ENCODE measurements around the gene TMEM233. TPM values are rescaled to one million over a fixed set of nuclear protein-coding genes. Genes with fewer than 3 reads are reported as not detected.

The TMEM233 gene
- total and polyA plus RNA-seq, 2 of the 8 experiments (the other 6 are each of a cell fraction or from before 2014, with no cell fraction given) = 0.09 TPM

GRCh38 chr12:119546340-119546739, 47.2 kb upstream of the TMEM233 start:
- no peaks in the 10 kb centered on the region for H4K20me1 ChIP-seq (replicated peaks in 1 of 2; ENCODE audit: control insufficient read depth in 1 of 2, insufficient read depth in 2 of 2, low read length in 2 of 2)
- H2BK20ac ChIP-seq (ENCODE audit: low read length) = no peak overlapping the region
- H2BK15ac ChIP-seq (ENCODE audit: low read length) = no peak overlapping the region
- TF ChIP-seq GABPA (IDR thresholded peaks at IDR 0.05; ENCODE audit: borderline replicate concordance, insufficient read depth, low read length) = no peak
- TF ChIP-seq BCL11A (IDR thresholded peaks at IDR 0.05; ENCODE audit: low read depth in 2 of 2, low read length in 2 of 2) = no peak
- no peak for TF ChIP-seq SAP30 (IDR thresholded peaks at IDR 0.05; ENCODE audit: insufficient read depth, insufficient replicate concordance, low read length)
- no peak overlapping the region for H2BK120ac ChIP-seq (replicated peaks; ENCODE audit: low read depth, low read length)
- no peak overlapping the region for H3K4ac ChIP-seq (replicated peaks; ENCODE audit: insufficient read length, low read depth, low read length)
- H3K27ac ChIP-seq (ENCODE audit: low read depth, low read length) = no peak overlapping the region
- H2AFZ ChIP-seq (ENCODE audit: low read length) = no peak overlapping the region
- no peak overlapping the region for H3K18ac ChIP-seq (ENCODE audit: extremely low read depth, low read length)
- H3K27me3 ChIP-seq (replicated peaks in 1 of 4; ENCODE audit: control insufficient read depth in 3 of 4, extremely low read depth in 1 of 4, insufficient read depth in 3 of 4, low read length in 3 of 4) = no peaks in the 10 kb centered on the region; a peak in 1 of 7 replicates
- DNase-seq (ENCODE audit: low read depth in 1 of 2, low spot score in 2 of 2) = no peak
- no peak overlapping the region for H3K4me2 ChIP-seq (ENCODE audit: insufficient read depth in 1 of 2, low read depth in 2 of 2, low read length in 2 of 2)
- H2BK5ac ChIP-seq (ENCODE audit: low read depth, low read length) = no peak overlapping the region
- H3K79me1 ChIP-seq (ENCODE audit: low read depth, low read length) = no peaks in the 10 kb centered on the region
- ChIA-PET POLR2A (ENCODE audit: partially characterized antibody) (interaction anchor here (1.3 kb wide), 1 partner anchor 102 kb away, joined by 3 read pairs; no protein-coding TSS in a partner anchor), CTCF (ENCODE audit: partially characterized antibody) (interaction anchor here (0.6 to 14.1 kb wide), 16 partner anchors 15 to 692 kb away, joined by 3 to 141 read pairs (median 4); no protein-coding TSS in a partner anchor)
- no peak overlapping the region for H4K5ac ChIP-seq (ENCODE audit: insufficient read length, low read depth, low read length)
- H3K23me2 ChIP-seq (ENCODE audit: low read depth, low read length) = peaks cover 2% of the 10 kb centered on the region; the same call in 1 of the 2 replicates
- no peak overlapping the region for H3K23ac ChIP-seq (ENCODE audit: insufficient read length)
- FAIRE-seq = no peak
- H3K4me3 ChIP-seq (ENCODE audit: extremely low read depth in 1 of 4, insufficient read depth in 2 of 4, low read depth in 3 of 4, low read length in 4 of 4) = no peak overlapping the region
- no peak overlapping the region for H3K56ac ChIP-seq (replicated peaks; ENCODE audit: insufficient read length, low read depth, low read length)
- H3K4me1 ChIP-seq (replicated peaks in 1 of 4; ENCODE audit: control insufficient read depth in 3 of 4, insufficient read depth in 4 of 4, low read length in 3 of 4) = no peaks in the 10 kb centered on the region
- no peak overlapping the region for H3K14ac ChIP-seq (ENCODE audit: insufficient read length)
- H4K8ac ChIP-seq (ENCODE audit: extremely low read depth, insufficient read depth, low read length) = no peak overlapping the region
- no peaks in the 10 kb centered on the region for H3K36me3 ChIP-seq (ENCODE audit: control insufficient read depth in 2 of 4, insufficient read depth in 4 of 4, low read length in 3 of 4)
- H3K79me2 ChIP-seq (ENCODE audit: control insufficient read depth in 1 of 2, insufficient read depth in 2 of 2, low read length in 2 of 2) = no peaks in the 10 kb centered on the region
- no peak overlapping the region for H3K9ac ChIP-seq (replicated peaks in 1 of 4; ENCODE audit: extremely low read depth in 1 of 4, low read depth in 3 of 4, low read length in 3 of 4)
- no peaks in the 10 kb centered on the region for H3K9me3 ChIP-seq (ENCODE audit: insufficient read depth in 2 of 2, low read depth in 1 of 2, low read length in 1 of 2)
- no peak overlapping the region for H2BK12ac ChIP-seq (ENCODE audit: low read depth, low read length)
- no peak overlapping the region for H4K91ac ChIP-seq (replicated peaks; ENCODE audit: insufficient read length, low read length)
- H2AK5ac ChIP-seq (ENCODE audit: low read depth, low read length) = no peak overlapping the region
